Measurements from ENCODE around the gene ACVR1B.

- TF ChIP-seq, protein P1, sequence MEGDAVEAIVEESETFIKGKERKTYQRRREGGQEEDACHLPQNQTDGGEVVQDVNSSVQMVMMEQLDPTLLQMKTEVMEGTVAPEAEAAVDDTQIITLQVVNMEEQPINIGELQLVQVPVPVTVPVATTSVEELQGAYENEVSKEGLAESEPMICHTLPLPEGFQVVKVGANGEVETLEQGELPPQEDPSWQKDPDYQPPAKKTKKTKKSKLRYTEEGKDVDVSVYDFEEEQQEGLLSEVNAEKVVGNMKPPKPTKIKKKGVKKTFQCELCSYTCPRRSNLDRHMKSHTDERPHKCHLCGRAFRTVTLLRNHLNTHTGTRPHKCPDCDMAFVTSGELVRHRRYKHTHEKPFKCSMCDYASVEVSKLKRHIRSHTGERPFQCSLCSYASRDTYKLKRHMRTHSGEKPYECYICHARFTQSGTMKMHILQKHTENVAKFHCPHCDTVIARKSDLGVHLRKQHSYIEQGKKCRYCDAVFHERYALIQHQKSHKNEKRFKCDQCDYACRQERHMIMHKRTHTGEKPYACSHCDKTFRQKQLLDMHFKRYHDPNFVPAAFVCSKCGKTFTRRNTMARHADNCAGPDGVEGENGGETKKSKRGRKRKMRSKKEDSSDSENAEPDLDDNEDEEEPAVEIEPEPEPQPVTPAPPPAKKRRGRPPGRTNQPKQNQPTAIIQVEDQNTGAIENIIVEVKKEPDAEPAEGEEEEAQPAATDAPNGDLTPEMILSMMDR (conservative IDR thresholded peaks at IDR 0.05), result no peak
- no peak for TF ChIP-seq EZH2 (IDR thresholded peaks at IDR 0.05; ENCODE audit: low read depth)
Observed at GRCh38 chr12:51922146-51922545, 29.4 kb upstream of the ACVR1B start.

All from PC-9 (cell line).